Heart right ventricle (tissue), 16 donors: ENCODE measurements around the gene NLGN4X. TPM values are rescaled to one million over a fixed set of nuclear protein-coding genes. Genes with fewer than 3 reads are reported as not detected.
A peak's percentile ranks its signal among the peaks of the same experiment; 100 is the strongest.

ENCODE experiments used
- ATAC-seq, 8 donors: fragments of 200-7000 bp; cut with Tn5 transposase; one replicate each; pipeline ENCODE4 v1.9.1; 2020; ENCODE audit warnings: mild to moderate bottlenecking in 8 of 8, moderate library complexity in 8 of 8, moderate number of reproducible peaks in 1 of 8
- DNase-seq, 2 donors: peaks; one replicate each; pipeline ENCODE4 v3.0.0-alpha.2; 2020
- H3K27ac ChIP-seq, 10 donors: fragments of 200-600 bp; sonication (generic) in 2 of 10; one replicate each; pipeline versions ENCODE4 v1.5.0 to v1.8.0; 2020 to 2022; ENCODE audit warnings: mild to moderate bottlenecking in 3 of 10
- H3K27me3 ChIP-seq, 7 donors: fragments of 200-600 bp; one replicate each; pipeline ENCODE4 v1.8.0; 2021 to 2022; ENCODE audit warnings: mild to moderate bottlenecking in 2 of 7
- H3K36me3 ChIP-seq, 9 donors: fragments of 200-600 bp; sonication (generic) in 1 of 9; one replicate each; pipeline versions ENCODE4 v1.5.0 to v1.8.0; 2020 to 2022; ENCODE audit warnings: mild to moderate bottlenecking in 2 of 9
- H3K4me1 ChIP-seq, 9 donors: fragments of 200-600 bp; sonication (generic) in 1 of 9; one replicate each; pipeline versions ENCODE4 v1.5.0 to v1.8.0; 2020 to 2022; ENCODE audit warnings: mild to moderate bottlenecking in 4 of 9
- H3K4me3 ChIP-seq, 10 donors: fragments of 200-600 bp; sonication (generic) in 2 of 10; one replicate each; pipeline versions ENCODE4 v1.5.0 to v1.8.0; 2020 to 2022; ENCODE audit warnings: mild to moderate bottlenecking in 7 of 10, moderate library complexity in 2 of 10
- H3K9me3 ChIP-seq, 11 donors: fragments of 200-600 bp in 10 of 11; sonication (generic) in 2 of 11; one replicate each; pipeline versions ENCODE4 v1.5.0 to v1.8.0; 2013 to 2022; ENCODE audit warnings: mild to moderate bottlenecking in 2 of 11, control low read depth in 1 of 11, moderate library complexity in 1 of 11
- CTCF ChIP-seq, 9 donors: fragments of 200-600 bp; sonication (generic) in 2 of 9; IDR thresholded peaks; one replicate each; pipeline versions ENCODE4 v1.5.0 to v1.8.0; 2021 to 2022; ENCODE audit warnings: antibody characterized with exemption in 9 of 9, mild to moderate bottlenecking in 5 of 9, moderate library complexity in 1 of 9
- WGBS, 2 donors: extraction: QIAGEN DNeasy Blood & Tissue Kit; methylation state at CpG; one replicate each; pipeline ENCODE4 v1.1.7; 2013; ENCODE audit warnings: inconsistent platforms in 1 of 2; 5-methylcytosine and 5-hydroxymethylcytosine counted together
- intact Hi-C, 10 donors: fragments of 100-400 bp; cut with DNase I; formaldehyde crosslinking; loops; one replicate each; pipeline versions ENCODE4 v1.11.1 to v1.14.2; 2022
- polyA plus RNA-seq, 2 donors: library from polyadenylated mRNA; stranded (reverse); fragments of 200-250 nt; gene quantifications; one replicate each; pipeline ENCODE4 v1.2.3, GENCODE V29; 2013
- total RNA-seq, 10 donors: library from RNA; stranded (reverse); fragmentation: NEBNext Ultra II Directional in 3 of 10; extraction: Animal tissue kit (Norgen Biotek cat#: 25700) in 3 of 10; gene quantifications; one replicate each; pipeline versions ENCODE4 v1.2.1 to v1.2.4, GENCODE V29; 2021 to 2023
- donor health status: Arrhythmogenic right ventricular cardiomyopathy.
- donor health status: ischemic (EF 13 %, LVEDD 7.1; RV severe dilation, severe dysfunction).
- donor health status: healthy with polysubstance abuse.
- donor health status: DM: no; HTN: yes; CAD: no.
- donor health status: DM: no; HTN: no; CAD: no.
- donor health status: ischemic (EF 25% LVEDD 6.9; RV normal size, moderate dysfunction).
- donor health status: ischemic (EF 25% LVEDD 5.7; RV mildly dilated, moderate dysfunction).
- donor health status: healthy.
- donor health status: DM: yes; HTN: yes; CAD: no.
- donor health status: Ischemic cardiomyopathy.
- donor health status: ischemic (EF 35%, LVEDD 5.7; RV mildly dilated, moderate dysfunction).
- donor health status: nonischemic (EF 11% LVEDD 7.7; RV severe dilation, severe dysfunction).
- donor health status: DM: yes; HTN: yes; CAD: no.
- donor health status: PGD.
- donor health status: ischemic (EF 29% LVEDD 5.4; RV normal size, mild dysfunction).
- donor health status: nonischemic (EF 23%, LVEDD 6.1; RV moderate dilation, normal function).

The NLGN4X gene
- total and polyA plus RNA-seq, 12 donors: 0.37 to 4.1 (median 1.6) TPM

- no peaks in the 10 kb centered on the region for H3K9me3 ChIP-seq
- DNase-seq: peak in 1 of 2 donors; percentile 14
- H3K27ac ChIP-seq: peak overlapping the region in 4 of 10 donors; percentile 20 to 55 (median 32)
- ATAC-seq: peak in 5 of 8 donors; percentile 37 to 57 (median 50)
- H3K27me3 ChIP-seq: no peaks in the 10 kb centered on the region
- no peaks in the 10 kb centered on the region for H3K36me3 ChIP-seq
- no peaks in the 10 kb centered on the region for H3K4me1 ChIP-seq
- no peak overlapping the region for H3K4me3 ChIP-seq
- WGBS, 2 donors: 35 to 54% methylated on average over 6 of the region's 6 CpGs
- no peak for TF ChIP-seq CTCF (IDR thresholded peaks at IDR 0.05)
- intact Hi-C loops: no loop called here
These were observed 292.2 kb downstream of the NLGN4X start for GRCh38 chrX:5936438-5936837.

- intact Hi-C loops: no loop called here
- Histone ChIP-seq H3K4me3 (no peak overlapping the region), H3K27me3 (no peaks in the 10 kb centered on the region), H3K9me3 (no peaks in the 10 kb centered on the region), H3K36me3 (no peaks in the 10 kb centered on the region), H3K27ac (no peak overlapping the region), H3K4me1 (no peaks in the 10 kb centered on the region)
- DNase-seq: no peak
- ATAC-seq: no peak
- WGBS, 2 donors: 69 to 76% methylated on average over 2 of the region's 2 CpGs
- no peak for TF ChIP-seq CTCF (IDR thresholded peaks at IDR 0.05)
These were observed 300.4 kb downstream of the NLGN4X start for GRCh38 chrX:5928224-5928623.

GRCh38 chrX:5916945-5917344 lies 311.7 kb downstream of the NLGN4X start:
- TF ChIP-seq CTCF (IDR thresholded peaks at IDR 0.05): no peak
- ATAC-seq: no peak
- Histone ChIP-seq H3K36me3 (no peaks in the 10 kb centered on the region), H3K27me3 (no peaks in the 10 kb centered on the region), H3K4me1 (no peaks in the 10 kb centered on the region), H3K4me3 (no peak overlapping the region), H3K27ac (no peak overlapping the region), H3K9me3 (peaks cover 0 to 6% (median 0%) of the 10 kb centered on the region in 11 donors)
- DNase-seq: no peak
- intact Hi-C loops: no loop called here
- 79% methylated on average over 5 of the region's 5 CpGs for WGBS, 2 donors

- H3K27me3 ChIP-seq: no peaks in the 10 kb centered on the region
- no peak overlapping the region for H3K27ac ChIP-seq
- H3K36me3 ChIP-seq: no peaks in the 10 kb centered on the region
- ATAC-seq: no peak
- H3K9me3 ChIP-seq: peaks cover 0 to 18% (median 0%) of the 10 kb centered on the region in 11 donors
- WGBS, 2 donors: 58 to 59% methylated on average over 1 of the region's 1 CpG
- H3K4me3 ChIP-seq: no peak overlapping the region
- TF ChIP-seq CTCF (IDR thresholded peaks at IDR 0.05): no peak
- no peaks in the 10 kb centered on the region for H3K4me1 ChIP-seq
- intact Hi-C loops: no loop called here
- DNase-seq: no peak
These were observed 312.9 kb downstream of the NLGN4X start for GRCh38 chrX:5915783-5916182.
